ENCODE data around the gene SURF2.

- TF ChIP-seq CTCF (conservative IDR thresholded peaks at IDR 0.05): no peak
- no peak for TF ChIP-seq EZH2 (IDR thresholded peaks at IDR 0.05; ENCODE audit: low read depth)
Measured at GRCh38 chr9:133378408-133378962, 22.1 kb downstream of the SURF2 start.
